Gastrocnemius medialis (tissue), 4 donors: Measurements from ENCODE around the gene KLHL14.

ENCODE experiments used
- POLR2A ChIP-seq, 2 donors: fragments of 450-650 bp; IDR thresholded peaks; one replicate each; pipeline ENCODE4 v1.6.1; 2017; ENCODE audit warnings: antibody characterized with exemption in 2 of 2, mild to moderate bottlenecking in 2 of 2, moderate library complexity in 2 of 2
- TF ChIP-seq, protein P1 (sequence below), 5 experiments: fragments of 450-650 bp in 3 of 5; fragments of 200-600 bp in 2 of 5; sonication (generic) in 2 of 5; IDR thresholded peaks in 4 of 5; conservative IDR thresholded peaks in 1 of 5; 1 replicate in 4 of 5; 2 replicates in 1 of 5; pipeline ENCODE4 v1.5.1; 2016 to 2019; ENCODE audit warnings: antibody characterized with exemption in 5 of 5, mild to moderate bottlenecking in 3 of 5, moderate library complexity in 3 of 5

GRCh38 chr18:32802591-32803451 is 30.0 kb upstream of the KLHL14 start:
- TF ChIP-seq POLR2A (IDR thresholded peaks at IDR 0.05), result no peak
- TF ChIP-seq, protein P1, sequence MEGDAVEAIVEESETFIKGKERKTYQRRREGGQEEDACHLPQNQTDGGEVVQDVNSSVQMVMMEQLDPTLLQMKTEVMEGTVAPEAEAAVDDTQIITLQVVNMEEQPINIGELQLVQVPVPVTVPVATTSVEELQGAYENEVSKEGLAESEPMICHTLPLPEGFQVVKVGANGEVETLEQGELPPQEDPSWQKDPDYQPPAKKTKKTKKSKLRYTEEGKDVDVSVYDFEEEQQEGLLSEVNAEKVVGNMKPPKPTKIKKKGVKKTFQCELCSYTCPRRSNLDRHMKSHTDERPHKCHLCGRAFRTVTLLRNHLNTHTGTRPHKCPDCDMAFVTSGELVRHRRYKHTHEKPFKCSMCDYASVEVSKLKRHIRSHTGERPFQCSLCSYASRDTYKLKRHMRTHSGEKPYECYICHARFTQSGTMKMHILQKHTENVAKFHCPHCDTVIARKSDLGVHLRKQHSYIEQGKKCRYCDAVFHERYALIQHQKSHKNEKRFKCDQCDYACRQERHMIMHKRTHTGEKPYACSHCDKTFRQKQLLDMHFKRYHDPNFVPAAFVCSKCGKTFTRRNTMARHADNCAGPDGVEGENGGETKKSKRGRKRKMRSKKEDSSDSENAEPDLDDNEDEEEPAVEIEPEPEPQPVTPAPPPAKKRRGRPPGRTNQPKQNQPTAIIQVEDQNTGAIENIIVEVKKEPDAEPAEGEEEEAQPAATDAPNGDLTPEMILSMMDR (IDR thresholded peaks at IDR 0.05 in 4 of 5, conservative IDR thresholded peaks at IDR 0.05 in 1 of 5), result no peak
